Neuronal stem cell (in vitro differentiated cells): Measurements from ENCODE around the gene SCAF1.

Experiments used
- DNase-seq: peaks from one replicate; pipeline ENCODE4 v3.0.0-alpha.2; 2013; ENCODE audit warnings: low spot score
- H2AFZ ChIP-seq: one replicate; pipeline ENCODE4 v1.6.1; 2013; ENCODE audit warnings: mild to moderate bottlenecking, low read length, inconsistent platforms
- H2AK5ac ChIP-seq: 2 replicates; pipeline ENCODE4 v1.6.1; 2013; ENCODE audit warnings: low read depth, mild to moderate bottlenecking, inconsistent platforms, low read length, moderate library complexity, mixed read lengths
- H2BK120ac ChIP-seq: 2 replicates; pipeline ENCODE4 v1.6.1; 2013; ENCODE audit warnings: low read depth, mild to moderate bottlenecking, inconsistent platforms, low read length, moderate library complexity, mixed read lengths
- H2BK12ac ChIP-seq: one replicate; pipeline ENCODE4 v1.6.1; 2013; ENCODE audit warnings: low read length, inconsistent platforms
- H2BK15ac ChIP-seq: 2 replicates; pipeline ENCODE4 v1.6.1; 2013; ENCODE audit warnings: mild to moderate bottlenecking, low read length, inconsistent platforms, mixed read lengths
- H2BK5ac ChIP-seq: one replicate; pipeline ENCODE4 v1.6.1; 2013; ENCODE audit warnings: inconsistent platforms, mild to moderate bottlenecking, low read length, moderate library complexity
- H3K14ac ChIP-seq: one replicate; pipeline ENCODE4 v1.6.1; 2013; ENCODE audit warnings: low read length, inconsistent platforms
- H3K18ac ChIP-seq: 2 replicates; pipeline ENCODE4 v1.6.1; 2013; ENCODE audit warnings: low read length, inconsistent platforms
- H3K23ac ChIP-seq: 2 replicates; pipeline ENCODE4 v1.6.1; 2013; ENCODE audit warnings: low read depth, mild to moderate bottlenecking, mixed read lengths, low read length, inconsistent platforms; ENCODE audit not compliant: poor library complexity
- H3K27ac ChIP-seq: replicated peaks from 3 replicates; pipeline ENCODE4 v1.5.1; 2013; ENCODE audit warnings: low read length, inconsistent platforms
- H3K27me3 ChIP-seq, 3 experiments: 2 replicates each; pipeline ENCODE4 v1.6.1; 2013; ENCODE audit warnings: low read length in 3 of 3, mild to moderate bottlenecking in 2 of 3, inconsistent platforms in 1 of 3, low read depth in 1 of 3, mixed read lengths in 1 of 3, moderate library complexity in 1 of 3; ENCODE audit not compliant: control insufficient read depth in 3 of 3, insufficient read depth in 3 of 3
- H3K36me3 ChIP-seq, 2 donors: replicated peaks in 1 of 2; 2 replicates each; pipeline ENCODE4 v1.6.1; 2013; ENCODE audit warnings: low read length in 2 of 2; ENCODE audit not compliant: control insufficient read depth in 2 of 2, insufficient read depth in 2 of 2
- H3K4ac ChIP-seq: 2 replicates; pipeline ENCODE4 v1.6.1; 2013; ENCODE audit warnings: inconsistent platforms, mild to moderate bottlenecking, low read length, moderate library complexity
- H3K4me1 ChIP-seq, 2 donors: 1 replicate in 1 of 2; 2 replicates in 1 of 2; pipeline ENCODE4 v1.6.1; 2013; ENCODE audit warnings: low read length in 2 of 2, low read depth in 1 of 2; ENCODE audit not compliant: control insufficient read depth in 2 of 2, insufficient read depth in 1 of 2
- H3K4me2 ChIP-seq: one replicate; pipeline ENCODE4 v1.6.1; 2013; ENCODE audit warnings: mild to moderate bottlenecking, low read length, inconsistent platforms; ENCODE audit not compliant: insufficient read depth, poor library complexity, severe bottlenecking
- H3K4me3 ChIP-seq, 2 donors: 2 replicates each; pipeline ENCODE4 v1.5.1; 2013; ENCODE audit warnings: low read length in 2 of 2, mild to moderate bottlenecking in 2 of 2, inconsistent platforms in 1 of 2, moderate library complexity in 1 of 2
- H3K79me1 ChIP-seq: one replicate; pipeline ENCODE4 v1.6.1; 2013; ENCODE audit warnings: low read depth, mild to moderate bottlenecking, inconsistent platforms, low read length, moderate library complexity
- H3K9ac ChIP-seq: one replicate; pipeline ENCODE4 v1.6.1; 2013; ENCODE audit warnings: mild to moderate bottlenecking, low read depth, low read length, inconsistent platforms; ENCODE audit not compliant: poor library complexity
- H3K9me3 ChIP-seq, 2 donors: replicated peaks in 1 of 2; 2 replicates each; pipeline versions ENCODE3 to v1.6.1; 2013; ENCODE audit warnings: low read length in 2 of 2, mild to moderate bottlenecking in 2 of 2, inconsistent platforms in 1 of 2, low read depth in 1 of 2, mixed read lengths in 1 of 2, moderate library complexity in 1 of 2; ENCODE audit not compliant: control insufficient read depth in 2 of 2, insufficient read depth in 1 of 2
- H4K8ac ChIP-seq: one replicate; pipeline ENCODE4 v1.6.1; 2013; ENCODE audit warnings: low read depth, mild to moderate bottlenecking, inconsistent platforms, low read length, moderate library complexity
- H4K91ac ChIP-seq: one replicate; pipeline ENCODE4 v1.6.1; 2013; ENCODE audit warnings: low read length, low read depth, mild to moderate bottlenecking, inconsistent platforms; ENCODE audit not compliant: poor library complexity
- WGBS, 2 donors: extraction: QIAGEN DNeasy Blood & Tissue Kit; methylation state at CpG; one replicate each; pipeline ENCODE4 v1.1.7; 2013; ENCODE audit warnings: missing lambda C conversion rate in 2 of 2, mixed read lengths in 1 of 2; ENCODE audit not compliant: insufficient read length in 2 of 2, insufficient replicate concordance in 1 of 2; ENCODE audit errors: extremely low coverage in 2 of 2; 5-methylcytosine and 5-hydroxymethylcytosine counted together

The SCAF1 gene

DNA sequence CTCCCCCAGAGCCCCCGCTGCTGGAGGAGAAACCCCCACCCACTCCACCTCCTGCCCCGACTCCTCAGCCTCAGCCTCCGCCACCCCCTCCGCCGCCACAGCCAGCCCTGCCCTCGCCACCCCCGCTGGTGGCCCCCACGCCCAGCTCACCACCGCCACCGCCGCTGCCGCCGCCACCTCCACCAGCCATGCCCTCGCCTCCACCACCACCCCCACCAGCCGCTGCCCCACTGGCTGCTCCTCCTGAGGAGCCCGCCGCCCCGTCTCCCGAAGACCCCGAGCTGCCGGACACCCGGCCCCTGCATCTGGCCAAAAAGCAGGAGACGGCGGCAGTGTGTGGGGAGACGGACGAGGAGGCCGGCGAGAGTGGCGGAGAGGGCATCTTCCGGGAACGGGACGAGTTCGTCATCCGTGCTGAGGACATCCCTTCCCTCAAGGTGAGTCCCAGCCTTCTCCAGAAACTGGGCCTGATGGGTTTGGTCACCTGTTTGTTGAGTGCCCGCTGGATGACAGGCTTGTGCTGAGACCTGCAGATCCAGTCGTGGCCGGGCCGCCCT lies 40.4 kb upstream of the SCAF1 start:
- Histone ChIP-seq H3K4me3 (no peak overlapping the region), H3K4me2 (no peak overlapping the region), H3K27me3 (no peaks in the 10 kb centered on the region), H4K91ac (no peak overlapping the region), H3K79me1 (peaks cover 26% of the 10 kb centered on the region), H2AK5ac (no peak overlapping the region), H2AFZ (no peak overlapping the region), H3K18ac (no peak overlapping the region), H3K4ac (no peak overlapping the region), H2BK120ac (no peak overlapping the region), H3K14ac (no peak overlapping the region), H4K8ac (no peak overlapping the region), H3K36me3 (peaks cover 56 to 90% of the 10 kb centered on the region in 2 donors), H2BK12ac (no peak overlapping the region), H2BK5ac (no peak overlapping the region), H3K9ac (peak overlapping the region; percentile 79), H3K23ac (peak overlapping the region; percentile 65), H3K27ac (no peak overlapping the region), H3K9me3 (no peaks in the 10 kb centered on the region), H3K4me1 (no peaks in the 10 kb centered on the region), H2BK15ac (no peak overlapping the region)
- WGBS, 2 donors: no CpG with 5 or more reads among the region's 38 CpGs
- DNase-seq: no peak

DNA sequence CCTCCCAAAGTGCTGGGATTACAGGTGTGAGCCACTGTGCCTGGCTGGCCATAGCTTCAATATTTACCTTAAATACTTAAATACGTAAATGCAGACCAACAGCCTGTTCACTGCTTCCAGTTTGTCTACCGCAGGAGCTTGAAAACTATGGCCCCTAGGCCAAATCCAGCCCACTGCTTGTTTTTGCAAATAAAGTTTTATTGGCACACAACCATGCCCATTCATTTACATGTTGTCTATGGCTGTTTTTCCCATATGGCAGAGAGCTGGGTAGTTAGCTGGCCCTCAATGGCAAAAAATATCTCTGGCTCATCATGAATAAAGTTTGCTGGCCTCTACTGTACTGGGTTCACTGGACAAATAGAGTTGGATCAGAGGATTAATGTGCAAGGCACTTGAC lies 39.2 kb upstream of the SCAF1 start:
- H2BK120ac ChIP-seq: no peak overlapping the region
- no peak overlapping the region for H3K23ac ChIP-seq
- no peaks in the 10 kb centered on the region for H3K27me3 ChIP-seq
- no peaks in the 10 kb centered on the region for H3K4me1 ChIP-seq
- H2BK15ac ChIP-seq: no peak overlapping the region
- H2AK5ac ChIP-seq: no peak overlapping the region
- no peak overlapping the region for H3K4ac ChIP-seq
- no peak overlapping the region for H3K18ac ChIP-seq
- peaks cover 22% of the 10 kb centered on the region for H3K79me1 ChIP-seq
- no peaks in the 10 kb centered on the region for H3K9me3 ChIP-seq
- no peak overlapping the region for H2AFZ ChIP-seq
- no CpG with 5 or more reads among the region's 2 CpGs for WGBS, 2 donors
- peaks cover 53 to 93% of the 10 kb centered on the region in 2 donors for H3K36me3 ChIP-seq
- H4K8ac ChIP-seq: no peak overlapping the region
- no peak overlapping the region for H3K4me2 ChIP-seq
- DNase-seq: no peak
- no peak overlapping the region for H2BK12ac ChIP-seq
- no peak overlapping the region for H3K9ac ChIP-seq
- no peak overlapping the region for H3K14ac ChIP-seq
- no peak overlapping the region for H4K91ac ChIP-seq
- no peak overlapping the region for H3K4me3 ChIP-seq
- H3K27ac ChIP-seq: no peak overlapping the region
- H2BK5ac ChIP-seq: no peak overlapping the region

DNA sequence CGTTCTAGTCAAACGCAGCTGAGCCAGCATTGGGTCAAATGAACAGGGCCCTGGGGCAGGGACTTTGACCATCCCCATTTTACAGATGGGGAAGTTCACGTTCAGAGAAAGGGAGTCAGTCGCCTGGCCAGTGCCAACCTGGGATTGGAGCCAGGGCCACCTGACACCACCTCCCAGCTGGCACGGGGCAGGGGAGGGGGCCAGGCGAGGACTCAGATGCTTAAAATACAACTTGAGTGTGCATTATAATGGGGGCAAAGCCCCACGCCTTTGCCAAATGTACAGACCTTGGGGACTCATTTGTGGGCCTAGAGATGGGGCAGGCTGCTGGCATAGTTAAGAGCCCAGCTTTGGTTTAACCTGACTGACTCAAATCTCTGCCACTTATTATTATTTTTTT lies 36.4 kb upstream of the SCAF1 start:
- Histone ChIP-seq H2BK15ac (no peak overlapping the region), H3K36me3 (peaks cover 45 to 94% of the 10 kb centered on the region in 2 donors), H2BK5ac (no peak overlapping the region), H3K27me3 (no peaks in the 10 kb centered on the region), H3K18ac (no peak overlapping the region), H3K27ac (no peak overlapping the region), H2BK12ac (no peak overlapping the region), H3K4me2 (peak overlapping the region; percentile 11), H3K23ac (peak overlapping the region; percentile 80), H3K4me3 (no peak overlapping the region), H3K4ac (no peak overlapping the region), H3K79me1 (peaks cover 23% of the 10 kb centered on the region), H3K4me1 (no peaks in the 10 kb centered on the region), H3K14ac (no peak overlapping the region), H3K9me3 (no peaks in the 10 kb centered on the region), H2BK120ac (no peak overlapping the region), H4K91ac (no peak overlapping the region), H4K8ac (no peak overlapping the region), H2AK5ac (no peak overlapping the region), H2AFZ (no peak overlapping the region), H3K9ac (no peak overlapping the region)
- no peak for DNase-seq
- WGBS, 2 donors: no CpG with 5 or more reads among the region's 7 CpGs

DNA sequence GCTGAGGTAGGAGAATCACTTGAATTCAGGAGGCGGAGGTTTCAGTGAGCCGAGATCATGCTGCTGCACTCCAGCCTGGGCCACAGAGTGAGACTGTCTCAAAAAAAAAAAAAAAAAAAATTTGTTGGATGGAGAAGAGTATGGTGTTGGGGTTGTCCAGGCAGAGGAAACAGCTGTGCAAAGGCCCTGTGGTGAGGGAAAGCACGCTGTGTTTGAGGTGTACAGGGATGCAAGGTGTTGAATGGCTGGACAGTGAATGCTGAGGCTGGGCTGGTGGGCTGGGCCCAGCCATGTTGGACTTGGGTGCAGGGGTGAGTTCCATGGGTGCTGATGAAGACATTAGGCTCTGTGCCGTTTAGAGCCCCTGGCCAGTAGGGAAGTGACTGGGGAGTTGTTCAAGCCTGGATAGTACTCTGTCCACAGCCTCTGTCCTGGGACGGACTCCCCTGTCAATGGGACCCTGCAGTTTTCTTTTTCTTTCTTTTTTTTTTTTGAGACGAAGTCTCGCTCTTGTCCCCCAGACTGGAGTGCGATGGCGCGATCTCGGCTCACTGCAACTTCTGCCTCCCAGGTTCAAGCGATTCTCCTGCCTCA lies 32.4 kb upstream of the SCAF1 start:
- Histone ChIP-seq H2BK12ac (no peak overlapping the region), H2AFZ (no peak overlapping the region), H2BK120ac (no peak overlapping the region), H2BK5ac (no peak overlapping the region), H3K18ac (no peak overlapping the region), H3K23ac (no peak overlapping the region), H3K36me3 (peaks cover 35 to 85% of the 10 kb centered on the region in 2 donors), H4K8ac (no peak overlapping the region), H3K27ac (no peak overlapping the region), H3K4ac (no peak overlapping the region), H3K9ac (no peak overlapping the region), H3K4me3 (no peak overlapping the region), H3K14ac (no peak overlapping the region), H2AK5ac (no peak overlapping the region), H4K91ac (no peak overlapping the region), H2BK15ac (no peak overlapping the region), H3K4me1 (no peaks in the 10 kb centered on the region), H3K79me1 (peaks cover 20% of the 10 kb centered on the region), H3K9me3 (no peaks in the 10 kb centered on the region), H3K27me3 (no peaks in the 10 kb centered on the region), H3K4me2 (no peak overlapping the region)
- WGBS, 2 donors: no CpG with 5 or more reads among the region's 12 CpGs
- DNase-seq: no peak
